Activated CD8-positive, alpha-beta T cell treated with anti-CD3 and anti-CD28 coated beads for 36 hours (primary cell): ENCODE results near the gene CARTPT. TPM values are rescaled to one million over a fixed set of nuclear protein-coding genes. Genes with fewer than 3 reads are reported as not detected.
A peak's percentile ranks its signal among the peaks of the same experiment; 100 is the strongest.

Experiments
- ATAC-seq: fragments of 200-7000 bp; cut with Tn5 transposase; one replicate; pipeline ENCODE4 v1.10.0; 2021; ENCODE audit warnings: mild to moderate bottlenecking, moderate library complexity
- CTCF ChIA-PET: fragments of 350-600 bp; sonication (Branson Sonifier 250); formaldehyde crosslinking; loops from one replicate; lab custom pipeline; 2021; ENCODE audit warnings: antibody characterized with exemption; lab: Charles Lee
- POLR2A ChIA-PET: fragments of 350-600 bp; sonication (Branson Sonifier 250); formaldehyde crosslinking; loops from one replicate; lab custom pipeline; 2021; ENCODE audit warnings: antibody characterized with exemption; lab: Charles Lee
- DNase-seq: peaks from one replicate; pipeline ENCODE4 v3.0.0-alpha.2; 2020
- H3K27ac Mint-ChIP-seq: one replicate; pipeline ENCODE4 v1.8.0; 2021; ENCODE audit warnings: mild to moderate bottlenecking, mixed read lengths
- H3K27me3 Mint-ChIP-seq: one replicate; pipeline ENCODE4 v1.8.0; 2021; ENCODE audit warnings: mixed read lengths
- H3K36me3 Mint-ChIP-seq: one replicate; pipeline ENCODE4 v1.8.0; 2021; ENCODE audit warnings: low read depth, mixed read lengths
- H3K4me1 Mint-ChIP-seq: one replicate; pipeline ENCODE4 v1.8.0; 2021; ENCODE audit warnings: low read depth, mixed read lengths
- H3K4me3 Mint-ChIP-seq: one replicate; pipeline ENCODE4 v1.8.0; 2021; ENCODE audit warnings: mild to moderate bottlenecking, moderate library complexity, mixed read lengths
- H3K9me3 Mint-ChIP-seq: one replicate; pipeline ENCODE4 v1.8.0; 2021; ENCODE audit warnings: mixed read lengths
- CTCF ChIP-seq: fragments of 200-600 bp; IDR thresholded peaks from one replicate; pipeline ENCODE4 v1.8.0; 2022; ENCODE audit warnings: antibody characterized with exemption, mild to moderate bottlenecking
- intact Hi-C: fragments of 100-400 bp; cut with micrococcal nuclease; formaldehyde crosslinking; loops from one replicate; pipeline ENCODE4 v1.10.0; 2022
- total RNA-seq, 2 experiments: library from RNA; stranded (reverse); gene quantifications; one replicate each; pipeline ENCODE4 v1.2.3, GENCODE V29; 2021

Gene CARTPT
- total RNA-seq, 2 experiments from 2014 or later: not detected

GRCh38 chr5:71699233-71699632 lies 19.8 kb upstream of the CARTPT start:
- ATAC-seq: no peak
- ChIA-PET CTCF (interaction anchor here (1.2 to 1.6 kb wide), 2 partner anchors 19 to 58 kb away, joined by 3 to 4 read pairs; no protein-coding TSS in a partner anchor), POLR2A (no interaction called here)
- no peak for TF ChIP-seq CTCF
- H3K27me3 Mint-ChIP-seq: peaks cover 5% of the 10 kb centered on the region
- intact Hi-C loops: no loop called here
- no peak for DNase-seq
- H3K36me3 Mint-ChIP-seq: peaks cover 4% of the 10 kb centered on the region
- H3K27ac Mint-ChIP-seq: no peak overlapping the region
- H3K9me3 Mint-ChIP-seq: no peaks in the 10 kb centered on the region
- no peak overlapping the region for H3K4me3 Mint-ChIP-seq
- peaks cover 7% of the 10 kb centered on the region for H3K4me1 Mint-ChIP-seq

- Mint-ChIP-seq H3K4me1 (peaks cover 7% of the 10 kb centered on the region), H3K9me3 (no peaks in the 10 kb centered on the region), H3K4me3 (no peak overlapping the region), H3K27me3 (peaks cover 5% of the 10 kb centered on the region), H3K36me3 (peaks cover 4% of the 10 kb centered on the region), H3K27ac (no peak overlapping the region)
- ChIA-PET POLR2A (no interaction called here), CTCF (no interaction called here)
- ATAC-seq (no peak), DNase-seq (no peak)
- no peak for TF ChIP-seq CTCF
- intact Hi-C loops: no loop called here
These were observed 19.3 kb upstream of the CARTPT start for GRCh38 chr5:71699751-71700150.

- Mint-ChIP-seq H3K27me3 (peaks cover 5% of the 10 kb centered on the region), H3K36me3 (peaks cover 4% of the 10 kb centered on the region), H3K9me3 (no peaks in the 10 kb centered on the region), H3K4me3 (no peak overlapping the region), H3K27ac (no peak overlapping the region), H3K4me1 (peaks cover 7% of the 10 kb centered on the region)
- POLR2A ChIA-PET: no interaction called here
- no peak for ATAC-seq
- DNase-seq: no peak
- CTCF ChIA-PET: no interaction called here
- intact Hi-C loops: no loop called here
- TF ChIP-seq CTCF: no peak
These were observed 18.3 kb upstream of the CARTPT start for GRCh38 chr5:71700803-71701202.

GRCh38 chr5:71701407-71701806 lies 17.7 kb upstream of the CARTPT start:
- Mint-ChIP-seq H3K9me3 (no peaks in the 10 kb centered on the region), H3K27ac (no peak overlapping the region), H3K27me3 (peaks cover 4% of the 10 kb centered on the region), H3K4me1 (peaks cover 7% of the 10 kb centered on the region), H3K36me3 (peaks cover 4% of the 10 kb centered on the region), H3K4me3 (no peak overlapping the region)
- POLR2A ChIA-PET: no interaction called here
- ATAC-seq (peak; percentile 42), DNase-seq (no peak)
- TF ChIP-seq CTCF: no peak
- intact Hi-C loops: no loop called here
- CTCF ChIA-PET: no interaction called here

GRCh38 chr5:71703941-71704340 lies 15.1 kb upstream of the CARTPT start:
- TF ChIP-seq CTCF: no peak
- DNase-seq (no peak), ATAC-seq (no peak)
- Mint-ChIP-seq H3K27me3 (peaks cover 7% of the 10 kb centered on the region), H3K36me3 (no peaks in the 10 kb centered on the region), H3K4me1 (no peaks in the 10 kb centered on the region), H3K4me3 (no peak overlapping the region), H3K27ac (no peak overlapping the region), H3K9me3 (no peaks in the 10 kb centered on the region)
- CTCF ChIA-PET: no interaction called here
- intact Hi-C loops: no loop called here
- POLR2A ChIA-PET: no interaction called here
